ENCODE data around the gene GNG10. TPM values are rescaled to one million over a fixed set of nuclear protein-coding genes. Genes with fewer than 3 reads are reported as not detected.
A peak's percentile ranks its signal among the peaks of the same experiment; 100 is the strongest.

GNG10 gene
- total and polyA plus RNA-seq, 9 of the 15 experiments (the other 6 are each of a cell fraction or from before 2014, with no cell fraction given): 13.1 to 37.8 (median 28.4) TPM

GRCh38 chr9:111630964-111631213 is 30.5 kb upstream of the GNG10 start (continued):
- no peak for TF ChIP-seq ZMIZ1 (IDR thresholded peaks at IDR 0.05; ENCODE audit: low read depth in 2 of 2, low read length in 2 of 2)
- no peak for TF ChIP-seq PPARD (CRISPR knock-in tag; IDR thresholded peaks at IDR 0.05)
- TF ChIP-seq NFYB (IDR thresholded peaks at IDR 0.05; ENCODE audit: extremely low read depth, insufficient read length): no peak
- TF ChIP-seq ZNF507 (tag; conservative IDR thresholded peaks at IDR 0.05): no peak
- peak; percentile 54; the same call in 1 of the 2 replicates for TF ChIP-seq ZNF12 (CRISPR knock-in tag; IDR thresholded peaks at IDR 0.05)
- no peak for TF ChIP-seq ZNF668 (CRISPR knock-in tag; IDR thresholded peaks at IDR 0.05)
- TF ChIP-seq CLOCK (CRISPR knock-in tag; IDR thresholded peaks at IDR 0.05; ENCODE audit: borderline replicate concordance): no peak
- TF ChIP-seq CBFA2T2 (conservative IDR thresholded peaks at IDR 0.05): no peak
- TF ChIP-seq MYC (IDR thresholded peaks at IDR 0.05; ENCODE audit: low read depth, low read length): no peak
- no peak for TF ChIP-seq MYC (CRISPR knock-in tag; IDR thresholded peaks at IDR 0.05; ENCODE audit: borderline replicate concordance, low read depth)
- TF ChIP-seq HOMEZ (CRISPR knock-in tag; IDR thresholded peaks at IDR 0.05): no peak
- TF ChIP-seq, protein P1, sequence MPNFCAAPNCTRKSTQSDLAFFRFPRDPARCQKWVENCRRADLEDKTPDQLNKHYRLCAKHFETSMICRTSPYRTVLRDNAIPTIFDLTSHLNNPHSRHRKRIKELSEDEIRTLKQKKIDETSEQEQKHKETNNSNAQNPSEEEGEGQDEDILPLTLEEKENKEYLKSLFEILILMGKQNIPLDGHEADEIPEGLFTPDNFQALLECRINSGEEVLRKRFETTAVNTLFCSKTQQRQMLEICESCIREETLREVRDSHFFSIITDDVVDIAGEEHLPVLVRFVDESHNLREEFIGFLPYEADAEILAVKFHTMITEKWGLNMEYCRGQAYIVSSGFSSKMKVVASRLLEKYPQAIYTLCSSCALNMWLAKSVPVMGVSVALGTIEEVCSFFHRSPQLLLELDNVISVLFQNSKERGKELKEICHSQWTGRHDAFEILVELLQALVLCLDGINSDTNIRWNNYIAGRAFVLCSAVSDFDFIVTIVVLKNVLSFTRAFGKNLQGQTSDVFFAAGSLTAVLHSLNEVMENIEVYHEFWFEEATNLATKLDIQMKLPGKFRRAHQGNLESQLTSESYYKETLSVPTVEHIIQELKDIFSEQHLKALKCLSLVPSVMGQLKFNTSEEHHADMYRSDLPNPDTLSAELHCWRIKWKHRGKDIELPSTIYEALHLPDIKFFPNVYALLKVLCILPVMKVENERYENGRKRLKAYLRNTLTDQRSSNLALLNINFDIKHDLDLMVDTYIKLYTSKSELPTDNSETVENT (CRISPR knock-in tag; IDR thresholded peaks at IDR 0.05): no peak
- TF ChIP-seq ZKSCAN1 (IDR thresholded peaks at IDR 0.05; ENCODE audit: low read depth, low read length): peak; percentile 77
- TF ChIP-seq CBX5 (IDR thresholded peaks at IDR 0.05; ENCODE audit: borderline replicate concordance, low read depth): no peak
- TF ChIP-seq PHTF2 (CRISPR knock-in tag; IDR thresholded peaks at IDR 0.05): no peak
- TF ChIP-seq, protein P2, sequence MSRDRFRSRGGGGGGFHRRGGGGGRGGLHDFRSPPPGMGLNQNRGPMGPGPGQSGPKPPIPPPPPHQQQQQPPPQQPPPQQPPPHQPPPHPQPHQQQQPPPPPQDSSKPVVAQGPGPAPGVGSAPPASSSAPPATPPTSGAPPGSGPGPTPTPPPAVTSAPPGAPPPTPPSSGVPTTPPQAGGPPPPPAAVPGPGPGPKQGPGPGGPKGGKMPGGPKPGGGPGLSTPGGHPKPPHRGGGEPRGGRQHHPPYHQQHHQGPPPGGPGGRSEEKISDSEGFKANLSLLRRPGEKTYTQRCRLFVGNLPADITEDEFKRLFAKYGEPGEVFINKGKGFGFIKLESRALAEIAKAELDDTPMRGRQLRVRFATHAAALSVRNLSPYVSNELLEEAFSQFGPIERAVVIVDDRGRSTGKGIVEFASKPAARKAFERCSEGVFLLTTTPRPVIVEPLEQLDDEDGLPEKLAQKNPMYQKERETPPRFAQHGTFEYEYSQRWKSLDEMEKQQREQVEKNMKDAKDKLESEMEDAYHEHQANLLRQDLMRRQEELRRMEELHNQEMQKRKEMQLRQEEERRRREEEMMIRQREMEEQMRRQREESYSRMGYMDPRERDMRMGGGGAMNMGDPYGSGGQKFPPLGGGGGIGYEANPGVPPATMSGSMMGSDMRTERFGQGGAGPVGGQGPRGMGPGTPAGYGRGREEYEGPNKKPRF (IDR thresholded peaks at IDR 0.05; ENCODE audit: low read depth, low read length): no peak
- TF ChIP-seq HOXB6 (CRISPR knock-in tag; IDR thresholded peaks at IDR 0.05; ENCODE audit: borderline replicate concordance): no peak

Measured in K562 (cell line).